ENCODE measurements around the gene NIPAL1.
"Not testable (repeated sequence)": the region's sequence is repeated elsewhere in the genome, so short reads cannot be mapped to it uniquely, and the experiment has no call there.

Gene NIPAL1

DNA sequence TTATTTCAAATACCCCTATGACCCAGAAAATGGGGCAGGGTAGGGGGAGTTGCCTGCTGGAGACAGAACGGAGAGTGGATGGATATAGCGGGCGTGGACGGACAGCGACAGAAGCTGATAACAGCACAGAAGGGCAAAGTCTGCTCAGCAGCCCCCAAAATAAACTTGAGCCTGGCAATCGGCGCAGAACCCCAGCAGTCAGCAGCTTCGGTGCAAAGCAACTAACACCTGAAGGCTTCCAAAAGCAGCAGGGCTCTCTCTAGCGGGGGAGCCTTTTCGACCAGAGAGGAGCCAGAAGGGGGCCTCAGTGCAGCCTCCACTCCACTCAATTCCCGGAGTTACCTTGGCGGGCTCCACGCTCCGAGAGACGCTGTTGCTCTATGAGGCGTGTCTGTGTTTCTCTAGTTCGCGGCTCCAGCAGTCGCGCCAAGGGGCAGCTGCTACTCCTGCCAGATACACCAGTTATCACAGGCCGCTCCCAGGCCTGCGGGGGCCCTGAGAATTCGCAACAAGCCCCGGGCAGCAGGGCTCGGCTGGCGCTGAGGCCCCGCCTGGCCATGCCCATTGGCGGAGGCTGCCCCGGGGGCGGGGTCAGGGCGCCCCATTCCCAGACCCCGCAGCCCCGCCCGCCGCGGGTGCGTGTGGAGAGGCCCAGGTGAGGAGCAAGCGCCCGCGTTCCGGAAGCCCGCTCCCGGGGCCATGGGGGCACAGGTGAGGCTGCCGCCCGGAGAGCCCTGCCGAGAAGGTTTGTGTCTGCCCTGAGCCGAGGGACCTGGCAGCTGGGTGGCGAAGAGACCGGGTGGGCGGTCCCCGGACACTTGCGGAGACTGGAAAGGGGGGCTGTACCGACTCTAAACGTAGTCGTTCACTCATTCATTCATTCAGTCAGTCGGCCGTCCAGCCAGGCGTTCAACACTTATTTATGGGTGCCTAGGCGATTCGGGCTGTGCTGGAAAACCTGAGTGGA lies at the start of gene NIPAL1, which contains the start of gene CNGA1:
Gene NIPAL1, plus strand, starts transcription at position 632 of the 967 bp plus-strand sequence. Its CDS starts 68 bp downstream, at position 700.
Gene CNGA1, minus strand, starts transcription at position 541 of the 967 bp plus-strand sequence. CDS start 63,992 bp downstream, outside the sequence.
- peak; percentile 30 for DNase-seq

DNA sequence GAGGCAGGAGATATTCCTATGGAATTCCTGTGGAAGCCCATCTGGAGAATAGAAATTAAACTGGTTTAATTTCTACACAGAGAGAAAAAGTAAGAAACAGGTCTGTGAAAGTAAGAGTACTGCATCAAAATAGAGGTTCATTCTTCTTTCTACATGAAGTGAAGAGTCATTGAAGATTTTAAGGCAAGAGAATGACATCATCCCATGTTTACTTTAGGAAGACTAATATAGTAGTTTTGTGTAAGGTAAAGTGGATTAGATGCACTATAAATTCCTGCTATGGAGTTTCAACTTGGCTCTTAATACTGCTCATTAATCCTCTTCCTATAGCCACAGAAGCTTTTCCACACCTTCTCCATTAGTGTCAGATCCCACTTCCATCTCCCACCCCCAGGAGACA lies 47.7 kb upstream of the NIPAL1 start:
- DNase-seq = no peak

DNA sequence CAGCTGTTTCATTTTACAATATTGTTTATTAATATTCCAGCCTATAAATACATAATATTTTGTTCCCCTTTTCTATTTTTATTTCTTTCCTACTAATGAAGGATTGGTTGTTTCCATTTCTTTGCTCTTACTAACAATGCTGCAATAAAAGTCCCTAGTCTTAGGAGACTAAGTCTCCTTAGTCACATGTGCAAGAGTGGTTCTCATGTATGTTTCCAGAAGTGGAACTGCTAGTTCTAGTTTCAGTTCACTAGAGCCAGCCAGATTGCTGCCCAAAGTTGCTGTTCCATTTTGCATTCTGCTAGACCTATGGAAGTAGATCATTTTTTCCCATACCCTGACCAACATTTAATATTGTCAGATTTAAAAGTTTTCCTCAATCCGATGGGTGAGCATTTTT lies 44.4 kb upstream of the NIPAL1 start:
- DNase-seq = no peak

DNA sequence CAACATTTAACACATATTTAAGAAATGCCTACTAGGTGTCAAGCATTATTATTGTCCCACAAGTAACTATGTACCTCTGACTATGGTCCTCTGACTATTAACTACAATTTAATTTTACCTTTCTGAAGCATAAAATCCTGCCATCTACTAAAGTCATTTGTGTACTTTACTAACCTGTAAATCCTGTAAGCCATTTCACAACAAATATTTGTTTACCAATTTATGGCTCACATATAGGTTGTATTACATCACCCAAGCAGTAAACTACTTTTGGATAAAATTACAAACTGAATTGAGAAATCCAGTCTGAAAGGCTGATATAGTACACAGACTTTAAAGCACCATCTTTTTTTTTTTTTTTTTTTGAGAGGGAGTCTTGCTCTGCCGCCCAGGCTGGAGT lies 43.9 kb upstream of the NIPAL1 start:
- DNase-seq = no peak

DNA sequence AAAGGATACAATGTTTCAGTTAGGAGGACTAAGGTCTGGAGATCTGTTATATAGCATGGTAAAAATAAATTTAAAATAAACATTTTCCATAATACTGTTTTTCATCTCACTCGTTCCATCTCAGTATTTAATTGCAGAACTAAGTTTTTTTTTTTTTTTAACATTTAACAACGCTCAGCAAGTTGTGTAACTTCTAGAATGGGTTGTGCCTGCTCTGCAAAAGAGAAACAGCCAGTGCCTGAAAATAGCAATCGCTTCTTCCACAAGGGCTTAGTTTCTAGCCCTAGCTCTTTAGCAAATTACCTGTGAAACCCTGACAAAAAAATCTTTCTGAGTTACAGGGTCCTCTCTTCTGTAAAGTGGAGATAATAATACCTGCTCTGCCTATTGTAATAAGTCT lies 42.0 kb upstream of the NIPAL1 start:
- DNase-seq = no peak

DNA sequence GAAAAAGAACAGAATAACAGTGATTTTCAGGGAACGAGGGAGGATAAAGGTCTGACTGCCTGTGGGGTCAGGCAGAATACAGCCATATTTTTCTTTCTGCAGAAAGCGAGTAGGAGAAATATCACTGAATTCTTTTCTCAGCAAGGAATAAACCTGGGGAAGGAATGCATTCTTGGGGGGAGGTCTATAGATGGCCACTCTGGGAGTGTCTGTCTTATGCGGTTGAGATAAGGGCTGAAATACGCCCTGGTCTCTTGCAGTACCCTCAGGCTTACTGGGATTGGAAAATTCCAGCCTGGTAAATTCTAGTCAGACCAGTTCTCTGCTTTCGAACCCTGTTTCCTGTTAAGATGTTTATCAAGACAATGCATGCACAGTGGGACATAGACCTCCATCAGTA lies 26.4 kb upstream of the NIPAL1 start:
- no peak for DNase-seq

DNA sequence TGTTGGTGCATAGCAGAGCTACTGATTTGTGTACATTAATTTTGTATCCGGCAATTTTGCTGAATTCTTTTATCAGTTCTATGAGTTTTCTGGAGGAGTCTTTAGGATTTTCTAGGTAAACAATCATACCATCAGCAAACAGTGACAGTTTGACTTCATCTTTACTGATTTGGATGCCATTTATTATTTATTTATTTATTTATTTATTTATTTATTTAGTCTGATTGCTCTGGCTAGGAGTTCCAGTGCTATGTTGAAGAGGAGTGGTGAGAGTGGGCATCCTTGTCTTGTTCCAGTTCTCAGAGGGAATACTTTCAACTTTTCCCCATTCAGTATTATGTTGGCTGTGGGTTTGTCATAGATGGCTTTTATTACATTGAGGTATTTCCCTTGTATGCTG lies 24.1 kb upstream of the NIPAL1 start:
- not testable (repeated sequence) for DNase-seq

DNA sequence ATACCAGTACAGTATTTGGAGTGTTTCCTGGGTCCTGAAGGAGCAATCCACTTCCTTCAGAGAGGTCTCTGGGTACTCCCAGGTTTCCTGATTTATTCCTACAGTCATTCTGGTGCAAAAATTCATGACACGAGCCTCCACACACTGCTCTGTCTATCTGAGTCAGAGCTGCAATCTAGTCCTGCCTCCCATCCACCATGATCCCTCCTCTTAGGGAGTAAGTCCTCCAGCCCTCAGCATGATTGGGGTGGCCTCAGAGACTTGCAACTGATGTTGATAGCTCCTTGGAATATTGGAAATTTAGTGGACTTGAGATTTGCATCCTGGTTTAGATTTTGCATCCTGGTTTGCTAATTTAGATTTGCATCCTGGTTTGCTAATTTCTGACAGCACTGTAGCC lies 20.6 kb upstream of the NIPAL1 start:
- DNase-seq = no peak

DNA sequence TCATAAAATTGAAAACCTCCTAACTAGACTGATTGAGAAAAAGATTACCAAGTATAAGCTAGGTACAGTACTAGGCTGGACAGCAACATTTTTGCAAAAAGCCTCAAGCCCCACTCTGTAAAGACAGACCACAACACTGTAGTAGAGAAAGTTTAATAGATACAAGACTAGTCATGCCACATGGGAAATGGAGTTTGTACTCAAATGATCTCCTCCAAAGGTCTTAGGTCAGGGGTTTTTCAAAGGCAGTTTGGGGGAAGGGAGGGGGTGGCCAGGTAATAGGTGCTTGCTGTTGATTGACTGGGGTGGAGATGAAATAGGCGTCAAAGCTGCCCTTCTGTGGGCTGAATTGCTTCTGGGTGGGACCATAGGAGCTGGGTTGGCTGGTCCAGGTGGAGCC lies 14.3 kb upstream of the NIPAL1 start:
- DNase-seq = no peak

DNA sequence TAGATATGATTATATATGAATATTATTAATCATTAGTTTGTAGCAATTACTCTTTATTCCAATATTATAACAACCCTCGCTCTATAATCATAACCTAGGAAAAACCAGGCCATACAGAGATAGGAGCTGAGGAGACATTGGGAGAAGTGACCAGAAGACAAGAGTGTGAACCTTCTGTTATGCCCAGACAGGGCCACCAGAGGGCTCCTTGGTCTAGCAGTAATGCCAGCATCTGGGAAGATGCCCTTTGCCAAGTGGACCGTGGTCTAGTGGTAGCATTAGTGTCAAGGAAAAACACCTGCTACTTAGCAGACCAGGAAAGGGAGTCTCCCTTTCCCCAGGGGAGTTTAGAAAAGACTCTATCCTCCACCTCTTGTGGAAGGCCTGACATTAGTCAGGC lies 13.0 kb upstream of the NIPAL1 start:
- DNase-seq = not testable (repeated sequence)

DNA sequence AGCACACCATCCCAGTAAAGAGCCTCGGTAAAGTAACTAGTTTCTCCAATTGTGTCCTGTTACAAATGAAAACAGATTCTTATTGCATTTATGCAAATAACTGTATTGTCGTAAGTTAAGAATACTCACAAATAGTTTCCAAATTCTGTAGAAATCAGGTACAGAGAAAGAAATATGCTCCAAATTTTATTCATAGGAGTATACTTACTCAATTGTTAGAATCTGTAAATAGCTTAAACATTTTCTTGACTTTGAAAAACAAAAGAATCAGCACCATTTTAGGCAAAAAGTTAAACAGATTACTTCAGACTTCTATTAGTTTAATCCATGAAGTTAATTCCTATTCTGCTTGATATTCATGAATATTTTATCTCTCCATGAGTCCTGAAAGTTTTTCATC lies 10.8 kb upstream of the NIPAL1 start:
- no peak for DNase-seq

DNA sequence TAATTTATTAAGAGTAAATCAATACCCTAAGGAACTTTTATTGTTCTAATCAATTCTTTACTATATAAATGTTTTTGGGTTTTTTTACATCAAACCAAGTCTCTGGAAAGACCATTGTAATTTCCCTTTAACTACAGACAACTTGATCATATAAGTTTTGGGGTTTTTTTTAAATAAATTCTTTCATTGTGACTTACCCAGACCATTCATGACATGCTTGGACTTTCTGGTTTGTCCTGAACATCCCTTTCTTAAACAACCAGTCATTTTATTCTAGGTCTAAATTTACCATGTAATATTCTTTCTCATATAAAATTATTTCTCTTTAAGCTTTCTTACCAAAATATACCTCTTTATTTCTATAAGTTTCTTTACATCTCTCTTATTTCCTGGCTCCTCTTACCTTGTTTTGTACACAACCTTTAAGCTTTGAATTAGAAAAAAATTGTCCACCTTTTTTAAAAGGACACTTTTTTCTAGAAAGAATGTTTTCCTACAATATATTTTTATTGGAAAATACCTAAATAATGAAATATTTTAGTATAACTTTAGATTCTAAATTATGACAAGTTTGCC lies 8.5 kb upstream of the NIPAL1 start:
- no peak for DNase-seq

DNA sequence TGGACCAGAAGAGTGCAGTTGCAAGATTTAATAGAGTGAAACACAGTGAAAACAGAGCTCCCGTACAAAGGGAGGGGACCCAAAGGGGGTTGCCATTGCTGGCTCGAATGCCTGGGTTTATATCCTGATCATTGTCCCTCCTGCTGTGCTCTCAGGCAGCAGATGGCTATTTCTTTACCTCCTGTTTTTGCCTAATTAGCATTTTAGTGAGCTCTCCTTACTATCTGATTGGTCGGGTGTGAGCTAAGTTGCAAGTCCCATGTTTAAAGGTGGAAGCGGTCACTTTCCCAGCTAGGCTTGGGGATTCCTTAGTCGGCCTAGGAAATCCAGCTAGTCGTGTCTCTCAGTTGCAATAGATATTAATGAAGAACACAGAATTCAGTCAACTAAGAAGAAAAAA lies 5.7 kb upstream of the NIPAL1 start:
- not testable (repeated sequence) for DNase-seq

DNA sequence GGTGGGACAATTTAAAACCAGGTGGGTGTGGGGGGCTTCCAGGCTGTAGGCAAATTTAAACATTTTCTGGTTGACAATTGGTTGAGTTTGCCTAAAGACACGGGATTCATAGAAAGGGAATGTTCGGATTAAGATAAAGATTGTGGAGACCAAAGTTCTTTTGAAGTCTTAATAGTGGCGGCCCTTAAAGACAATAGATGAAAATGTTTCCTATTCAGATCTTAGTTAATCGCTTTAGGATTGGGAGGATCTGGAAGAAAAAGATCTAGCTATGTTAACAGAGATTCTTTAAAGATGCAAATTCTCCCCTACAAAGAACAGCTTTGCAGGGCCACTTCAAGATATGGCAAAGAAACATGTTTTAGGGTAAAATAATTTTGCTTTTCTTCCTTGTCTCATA lies 4.8 kb upstream of the NIPAL1 start:
- DNase-seq = no peak

DNA sequence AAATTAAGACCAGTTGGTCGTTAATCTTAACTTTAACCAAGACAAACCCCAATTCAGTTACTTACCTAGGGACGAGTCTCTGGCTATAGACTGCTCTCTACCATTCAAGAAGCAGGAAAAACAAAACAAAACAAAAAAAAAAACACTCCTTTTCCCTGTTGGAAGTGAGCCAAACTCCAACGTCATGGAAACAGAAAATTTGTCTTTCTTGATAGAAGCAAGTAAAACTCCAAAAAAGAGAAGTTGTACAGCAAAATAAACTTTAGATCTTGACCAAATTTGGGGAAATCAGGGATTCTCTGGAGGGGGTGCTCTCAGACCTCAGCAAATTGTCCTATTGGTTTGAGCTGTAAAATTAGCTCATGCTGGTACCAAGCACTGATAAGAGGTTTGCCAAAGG lies 3.7 kb upstream of the NIPAL1 start:
- no peak for DNase-seq

DNA sequence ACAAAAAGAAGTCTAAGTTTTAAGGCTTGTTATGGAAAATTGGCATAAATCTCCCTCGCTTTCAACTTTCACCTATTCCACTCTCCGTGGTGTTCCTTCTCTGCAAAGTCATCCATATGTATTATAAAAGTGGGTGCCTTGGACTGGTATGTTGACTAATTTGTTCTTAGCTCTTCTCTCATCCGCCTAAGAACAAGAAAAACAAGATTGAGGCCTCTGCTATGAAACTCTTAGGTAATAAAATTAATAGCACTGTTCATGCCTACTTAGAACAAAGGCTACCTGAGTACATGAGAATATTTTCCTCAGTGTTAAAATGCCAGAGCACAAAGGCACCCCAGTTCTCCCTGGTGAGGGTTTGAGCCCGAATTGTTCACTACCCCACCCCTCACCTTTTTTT lies 1.4 kb upstream of the NIPAL1 start:
- no peak for DNase-seq

DNA sequence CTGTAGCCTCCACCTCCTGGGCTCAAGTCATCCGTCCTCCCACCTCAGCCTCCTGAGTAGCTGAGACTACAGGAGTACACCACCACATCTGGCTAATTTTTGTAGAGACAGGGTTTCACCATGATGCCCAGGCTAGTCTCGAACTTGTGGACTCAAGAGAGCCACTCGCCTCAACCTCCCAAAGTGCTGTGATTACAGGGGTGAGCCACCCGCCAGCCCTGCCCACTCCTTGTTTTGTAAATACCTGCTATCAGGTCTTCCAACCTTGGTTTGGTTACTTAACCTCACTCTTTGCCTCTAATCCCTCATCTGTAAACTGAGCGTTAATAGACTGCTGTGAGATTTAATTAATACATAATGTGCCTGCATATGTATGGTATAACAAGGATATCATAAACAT lies 894 bp upstream of the NIPAL1 start:
- DNase-seq = no peak

DNA sequence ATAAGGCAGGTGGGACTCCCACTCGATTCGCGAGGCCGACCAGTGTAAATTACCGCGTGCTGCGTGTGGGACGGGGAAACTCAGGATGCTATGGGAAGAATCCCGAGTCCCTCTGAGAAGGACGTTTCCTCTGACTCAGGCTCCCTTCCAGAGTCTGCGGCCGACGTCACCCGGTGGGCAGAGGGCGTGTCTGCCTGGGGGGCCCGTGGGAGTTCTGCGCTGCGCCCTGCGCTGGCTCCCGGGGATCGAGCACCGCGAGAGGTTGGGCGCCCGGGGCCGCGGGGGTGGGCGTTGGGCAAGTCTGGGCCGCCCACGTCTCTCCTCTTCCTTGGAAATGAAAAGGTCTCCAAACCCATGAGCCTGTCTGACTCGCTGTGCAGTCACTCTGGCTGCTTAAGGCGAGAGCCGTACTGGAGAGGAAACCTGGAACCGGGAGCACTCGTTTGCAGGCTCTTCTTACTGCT lies 568 bp downstream of the NIPAL1 start:
- DNase-seq = peak; percentile 0

DNA sequence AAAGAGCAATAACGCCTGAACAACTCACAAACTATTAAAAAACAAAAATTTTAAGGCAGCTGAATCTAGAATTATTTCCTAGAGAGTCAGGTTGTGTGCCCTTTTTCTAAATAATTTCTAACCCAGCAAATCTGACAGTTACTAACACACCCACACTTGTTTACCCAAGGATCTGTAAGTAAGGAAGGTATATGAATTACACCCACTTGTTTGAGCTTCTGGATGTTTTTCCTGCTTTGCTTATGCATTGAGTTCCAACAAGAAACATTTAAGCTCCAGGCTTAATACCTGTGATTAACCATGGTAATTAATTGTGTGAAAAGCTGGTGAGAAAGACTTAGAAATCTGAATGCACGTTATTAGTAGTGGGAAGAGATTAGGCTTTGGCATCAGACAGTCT lies 1.5 kb downstream of the NIPAL1 start:
- no peak for DNase-seq

DNA sequence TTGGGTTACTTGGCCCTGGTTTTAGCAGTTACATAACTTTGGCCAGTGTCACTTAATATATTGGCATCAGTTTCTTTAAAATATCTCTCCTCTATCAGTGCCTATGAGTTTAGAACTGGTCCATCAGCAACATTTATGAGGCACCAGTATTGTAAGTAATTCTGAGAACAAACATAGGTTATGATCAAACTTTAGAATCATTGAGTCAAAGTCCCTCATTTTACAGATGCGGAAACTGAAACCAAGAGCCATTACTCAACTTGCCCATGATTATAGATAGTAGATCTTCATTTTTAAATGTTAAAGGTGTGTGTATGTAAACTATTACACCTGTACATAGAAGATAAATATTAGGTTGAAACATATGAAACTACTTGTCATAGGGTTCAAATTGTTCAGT lies 4.5 kb downstream of the NIPAL1 start:
- no peak for DNase-seq

DNA sequence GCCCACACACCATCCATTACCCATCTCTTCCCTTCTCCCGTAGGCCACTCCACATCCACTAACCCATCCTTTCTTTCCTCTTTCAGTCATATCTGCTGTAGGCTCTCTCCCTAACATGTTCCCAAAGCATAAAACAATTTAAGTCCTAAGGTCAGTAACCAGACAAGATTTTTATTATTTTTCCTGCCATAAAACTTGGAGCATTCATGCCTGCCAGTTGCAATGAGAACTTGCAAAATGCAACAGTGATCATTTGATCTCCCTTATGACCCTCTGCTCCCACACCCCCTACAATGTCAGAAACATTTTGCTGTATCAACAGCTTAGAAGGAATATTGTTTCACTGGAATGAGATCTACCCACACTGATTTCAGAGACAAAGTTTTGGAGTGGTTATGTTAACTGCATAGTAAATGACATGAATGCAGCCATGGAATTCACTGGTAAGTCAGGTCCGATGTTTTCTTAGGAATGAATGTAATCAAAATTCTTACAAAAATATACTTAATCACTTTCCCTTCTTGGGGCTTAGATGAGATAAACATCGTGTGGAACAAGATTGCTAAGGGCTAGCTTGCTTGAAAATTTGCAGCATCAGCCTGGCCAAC lies 5.7 kb downstream of the NIPAL1 start:
- no peak for DNase-seq

DNA sequence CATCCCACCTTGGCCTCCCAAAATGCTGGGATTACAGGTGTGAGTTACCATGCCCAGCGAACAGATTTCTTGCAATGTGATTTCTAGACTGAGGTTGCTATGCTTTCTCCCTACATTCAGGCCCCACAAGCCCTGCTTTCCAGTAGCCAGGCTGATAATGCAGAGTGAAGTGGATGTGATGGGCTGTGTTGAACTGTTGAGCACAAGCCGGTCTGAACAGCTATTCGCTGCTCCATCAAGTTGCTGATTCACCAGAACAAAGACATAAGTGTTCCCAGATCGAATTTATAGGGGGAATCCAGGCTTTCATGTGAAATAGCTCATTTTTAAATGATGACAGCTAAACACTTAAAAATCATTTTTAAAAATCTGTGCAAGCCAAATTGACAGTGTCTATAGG lies 8.0 kb downstream of the NIPAL1 start:
- DNase-seq = no peak

DNA sequence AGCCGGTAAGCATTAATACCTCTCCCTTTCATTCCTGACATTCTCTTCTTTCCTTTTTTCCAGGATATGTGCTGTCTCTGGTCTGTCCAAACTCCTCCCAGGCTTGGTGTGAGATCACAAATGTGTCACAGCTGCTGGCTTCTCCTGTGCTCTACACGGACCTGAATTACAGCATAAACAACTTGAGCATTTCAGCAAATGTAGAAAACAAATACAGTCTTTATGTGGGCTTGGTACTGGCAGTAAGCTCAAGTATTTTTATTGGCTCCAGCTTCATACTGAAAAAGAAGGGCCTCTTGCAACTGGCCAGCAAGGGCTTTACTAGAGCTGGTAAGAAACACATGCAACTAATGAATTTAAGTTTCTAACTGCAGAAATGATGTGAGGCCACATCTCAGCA lies 8.4 kb downstream of the NIPAL1 start:
- no peak for DNase-seq

DNA sequence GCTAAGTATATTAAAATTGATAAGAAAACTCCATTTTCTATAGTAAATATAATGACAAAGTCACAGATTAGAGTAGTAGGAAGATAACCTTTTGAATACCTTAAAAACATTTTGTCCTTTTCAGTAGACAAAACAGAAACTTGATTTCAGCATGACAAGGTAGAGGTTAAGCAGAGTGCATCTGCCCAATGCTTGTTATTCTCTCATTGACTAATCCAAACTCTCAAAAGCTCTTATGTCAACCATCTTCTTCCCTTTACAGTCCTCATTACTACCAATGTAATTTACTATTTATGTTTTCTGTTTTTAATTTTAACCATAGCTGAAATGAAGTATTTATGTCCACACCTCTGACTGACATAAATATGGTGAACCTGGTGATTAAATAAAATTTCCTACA lies 11.1 kb downstream of the NIPAL1 start:
- DNase-seq = no peak
